Stimulated activated CD8-positive, alpha-beta memory T cell treated with anti-CD3 and anti-CD28 coated beads, Interleukin-15, amount 100 ng/mL, for 1 hour (primary cell): ENCODE measurements around the gene TTC31.
"Not testable (repeated sequence)": the region's sequence is repeated elsewhere in the genome, so short reads cannot be mapped to it uniquely, and the experiment has no call there.

Source experiments
- DNase-seq: peaks from one replicate; pipeline ENCODE4 v3.0.0-alpha.2; 2020; ENCODE audit warnings: low read depth

Gene TTC31

DNA sequence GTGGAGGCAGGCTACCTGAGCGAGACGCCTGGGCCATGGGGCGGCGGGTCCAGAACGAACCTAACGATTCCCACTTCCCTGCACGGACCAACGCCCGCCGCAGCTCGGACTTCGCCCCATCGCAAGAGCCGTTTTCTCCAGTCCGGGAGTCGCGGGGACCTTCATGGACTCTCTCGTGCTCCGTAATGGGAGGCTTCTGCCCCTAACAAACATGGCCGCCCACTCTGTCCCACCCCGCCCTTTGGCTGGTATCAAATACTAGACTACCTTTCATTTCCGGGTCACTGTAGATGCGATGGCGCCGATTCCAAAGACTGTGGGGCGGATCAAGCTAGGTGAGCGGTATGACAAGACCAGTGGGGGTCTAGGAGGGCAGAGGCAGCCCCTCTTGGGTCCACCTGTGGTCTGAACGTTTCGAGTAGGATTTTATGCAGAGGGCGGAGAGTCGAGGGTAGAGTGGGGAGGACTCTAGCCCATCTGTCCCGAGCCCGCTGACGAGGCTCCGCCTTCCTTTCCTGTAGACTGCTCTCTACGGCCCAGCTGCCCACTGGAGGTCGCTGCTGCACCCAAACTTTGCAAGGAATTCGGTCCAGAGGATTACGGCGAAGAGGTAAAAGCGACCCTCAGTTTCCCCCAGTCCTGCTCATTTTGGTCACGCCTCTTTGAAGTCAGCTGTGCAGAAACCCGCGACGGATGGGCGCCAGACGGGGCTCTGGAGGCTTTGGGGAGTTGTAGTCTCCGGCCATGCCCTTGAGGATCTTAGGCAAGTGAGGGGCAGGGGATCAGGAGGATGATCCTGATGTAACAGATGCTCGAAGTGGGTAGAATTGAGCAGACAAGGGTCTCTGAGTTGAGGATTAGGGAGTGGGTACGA lies at the start of gene TTC31, which contains the start of gene CCDC142:
TSS of gene TTC31 (plus strand) at position 281 of the 874 bp plus-strand sequence. CDS start at position 296, 15 bp downstream.
TSS of gene CCDC142 (minus strand) at position 198 of the 874 bp plus-strand sequence. CDS start at position 37, 161 bp downstream.
- peak; percentile 82 for DNase-seq

DNA sequence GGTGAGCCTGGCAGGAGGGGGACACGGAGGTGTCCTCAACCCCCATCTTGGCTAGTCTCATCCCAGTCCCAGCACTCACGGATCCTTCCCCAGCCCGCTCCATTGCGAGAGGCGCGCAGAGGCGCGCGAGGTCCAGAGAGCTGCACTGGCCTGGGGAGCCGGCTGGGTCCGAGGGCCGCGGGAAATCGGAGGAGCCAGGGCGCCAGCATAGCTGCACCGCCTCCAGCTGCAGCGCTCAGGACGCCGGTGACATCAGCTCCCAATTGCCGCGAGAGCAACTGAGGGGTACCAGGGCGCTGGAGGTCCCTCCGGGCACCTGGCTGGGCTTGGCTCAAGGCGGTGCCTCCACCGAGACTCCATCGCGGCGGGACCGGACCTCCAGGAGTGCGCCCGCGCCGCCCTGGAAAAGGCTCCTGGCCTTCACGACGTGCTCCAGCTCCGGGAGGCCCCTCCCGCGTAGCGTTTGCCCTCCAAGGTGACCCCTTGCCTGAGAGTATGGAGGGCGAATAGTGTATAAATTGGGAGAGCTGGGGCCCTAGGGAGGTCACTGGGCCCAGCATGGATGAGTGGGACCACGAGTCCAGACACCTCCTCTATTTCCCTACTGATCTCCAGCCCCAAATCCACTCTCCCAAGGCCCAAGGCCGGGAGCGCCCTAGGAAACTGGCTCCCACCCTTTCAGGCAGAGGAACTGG lies 46.6 kb upstream of the TTC31 start:
- DNase-seq: no peak

DNA sequence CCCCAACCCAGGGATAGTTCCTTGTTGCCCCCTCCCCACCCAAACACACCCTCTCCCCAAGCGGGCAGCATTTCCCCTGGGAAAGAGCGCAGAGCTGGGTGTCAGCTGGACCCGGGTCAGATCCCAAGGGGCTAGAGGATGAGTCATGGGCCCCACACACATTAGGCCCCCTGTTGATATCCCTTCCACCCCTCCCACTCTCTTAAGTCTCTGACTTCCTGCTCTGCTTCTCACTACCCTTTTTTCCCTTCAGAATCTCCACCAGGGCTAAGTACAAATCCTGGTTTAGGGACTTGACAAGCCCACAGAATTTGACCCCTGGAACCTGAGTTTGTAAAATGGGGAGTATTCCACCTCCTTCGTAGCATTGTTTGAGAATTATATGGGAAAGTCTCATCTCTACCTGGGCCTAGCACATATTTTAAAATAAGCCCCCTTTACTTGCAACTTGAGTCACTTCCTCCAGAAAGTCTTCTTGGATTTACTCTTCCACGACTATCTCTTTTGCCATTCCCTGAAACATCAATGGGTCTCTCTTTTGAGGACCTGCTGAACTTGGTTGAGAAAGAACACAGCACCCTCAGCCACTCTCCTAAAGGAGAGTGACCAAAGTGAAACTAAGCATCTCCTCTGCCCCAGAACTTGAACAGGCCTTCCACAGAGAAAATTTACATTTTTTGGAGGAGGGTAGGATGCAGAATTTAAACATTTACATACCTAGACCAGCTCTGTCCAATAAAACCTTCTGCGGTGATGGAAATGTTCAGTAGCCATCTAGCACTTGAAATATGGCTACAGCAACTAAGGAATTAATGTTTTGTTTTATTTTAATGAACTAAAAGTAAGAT lies 45.8 kb upstream of the TTC31 start:
- no peak for DNase-seq

DNA sequence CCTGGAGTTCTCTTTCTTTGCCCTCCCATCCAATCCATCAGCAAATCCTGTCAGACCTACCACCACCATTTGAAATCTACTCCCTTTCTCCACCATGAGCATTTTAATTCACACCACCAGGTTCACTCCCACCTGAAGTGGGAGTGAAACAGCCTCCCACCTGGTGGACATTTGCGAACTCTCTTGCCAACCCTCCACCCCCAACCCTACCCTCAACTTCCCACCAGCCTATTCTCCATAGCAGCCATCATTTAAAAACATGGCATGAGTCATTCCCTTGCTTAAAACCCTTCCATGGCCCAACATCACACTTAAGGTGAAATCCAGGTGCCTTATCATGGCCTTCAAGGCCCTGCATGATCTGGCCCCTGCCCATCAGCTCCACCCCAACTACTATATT lies 44.6 kb upstream of the TTC31 start:
- no peak for DNase-seq

DNA sequence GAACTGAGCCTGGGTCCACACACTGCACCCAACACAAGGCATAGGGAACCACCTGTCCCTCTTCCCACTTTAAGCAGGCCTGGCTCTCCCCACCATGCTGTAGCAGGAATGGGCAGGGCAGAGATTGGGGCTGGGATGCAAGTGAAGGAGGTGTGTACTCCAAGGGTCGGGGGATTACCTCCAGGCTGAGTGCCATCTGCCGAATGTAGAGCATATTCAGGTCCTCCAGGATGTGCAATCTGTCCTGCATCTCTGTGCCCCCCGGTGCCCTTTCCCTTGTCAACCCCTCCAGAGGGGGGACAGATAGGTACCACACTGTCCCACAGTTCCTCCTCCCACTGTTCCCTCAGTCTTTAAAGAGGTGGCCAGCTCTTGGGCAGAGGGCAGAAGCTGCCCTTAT lies 43.5 kb upstream of the TTC31 start:
- DNase-seq: no peak

DNA sequence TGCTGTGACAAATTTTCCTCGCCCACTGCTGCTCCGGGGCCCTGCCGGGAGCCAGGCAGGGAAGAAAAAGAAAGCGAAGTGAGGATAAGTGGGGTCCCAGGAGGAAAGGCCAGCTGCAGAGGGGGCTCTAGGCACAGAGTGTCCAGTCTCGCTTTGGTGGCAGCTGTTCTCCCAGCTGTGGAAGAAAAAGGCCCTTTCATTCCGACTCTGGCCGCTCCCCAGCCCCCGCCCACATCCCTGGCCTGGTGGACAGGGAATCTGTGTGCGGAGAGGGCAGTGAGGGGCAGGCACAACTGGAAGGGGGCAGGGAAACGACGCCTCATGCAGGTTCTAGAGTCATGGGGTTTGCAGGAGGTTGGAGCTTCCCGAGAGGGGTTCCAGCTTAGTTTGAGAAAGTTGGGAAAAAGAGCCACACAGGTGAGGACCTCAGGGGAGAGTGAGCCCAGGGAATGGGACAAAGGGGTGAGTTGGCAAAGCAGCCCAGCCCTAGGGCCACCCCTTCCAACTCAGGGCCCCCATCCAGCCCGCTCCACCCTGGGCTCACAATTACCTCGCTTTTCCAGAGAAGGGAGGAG lies 43.0 kb upstream of the TTC31 start:
- DNase-seq: no peak

DNA sequence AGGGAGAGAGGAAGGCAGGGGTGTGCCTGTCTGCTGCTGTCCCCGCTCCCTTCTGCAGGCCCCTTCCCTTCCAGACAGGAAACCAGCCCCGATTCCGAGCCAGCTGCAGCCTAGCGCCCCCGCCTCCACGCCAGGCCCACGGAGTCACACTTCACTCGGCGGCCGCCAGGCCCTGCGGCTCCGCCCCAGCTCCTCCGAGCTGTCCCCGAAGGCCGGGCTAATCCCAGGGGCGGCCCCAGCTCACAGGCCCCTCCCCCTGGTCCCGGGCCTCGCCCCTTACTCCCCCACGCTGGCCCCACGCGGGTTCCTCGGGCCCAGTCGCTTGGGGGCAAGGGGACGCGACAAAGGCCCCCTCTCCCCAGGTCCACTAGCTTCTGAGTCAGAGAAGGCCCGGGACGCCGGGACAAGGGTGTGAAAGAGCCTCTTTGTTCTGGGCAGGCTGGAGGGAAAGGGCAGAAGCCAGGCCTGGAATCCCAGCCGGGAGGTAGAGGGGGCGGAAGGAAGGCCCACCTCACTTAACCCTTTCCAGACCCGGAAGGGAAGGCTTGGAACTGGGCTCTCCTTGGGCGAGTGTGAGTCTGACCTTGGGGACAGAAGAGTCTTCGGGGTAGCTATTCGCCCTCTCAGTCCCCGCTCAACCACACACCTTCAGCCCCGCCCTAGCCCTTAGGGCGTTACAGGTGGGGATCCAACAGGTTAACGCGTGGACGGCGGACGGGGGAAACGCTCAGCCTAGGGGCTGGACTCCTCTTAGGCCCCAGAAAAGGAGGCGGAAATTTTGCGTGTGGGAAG lies 42.3 kb upstream of the TTC31 start:
- no peak for DNase-seq

DNA sequence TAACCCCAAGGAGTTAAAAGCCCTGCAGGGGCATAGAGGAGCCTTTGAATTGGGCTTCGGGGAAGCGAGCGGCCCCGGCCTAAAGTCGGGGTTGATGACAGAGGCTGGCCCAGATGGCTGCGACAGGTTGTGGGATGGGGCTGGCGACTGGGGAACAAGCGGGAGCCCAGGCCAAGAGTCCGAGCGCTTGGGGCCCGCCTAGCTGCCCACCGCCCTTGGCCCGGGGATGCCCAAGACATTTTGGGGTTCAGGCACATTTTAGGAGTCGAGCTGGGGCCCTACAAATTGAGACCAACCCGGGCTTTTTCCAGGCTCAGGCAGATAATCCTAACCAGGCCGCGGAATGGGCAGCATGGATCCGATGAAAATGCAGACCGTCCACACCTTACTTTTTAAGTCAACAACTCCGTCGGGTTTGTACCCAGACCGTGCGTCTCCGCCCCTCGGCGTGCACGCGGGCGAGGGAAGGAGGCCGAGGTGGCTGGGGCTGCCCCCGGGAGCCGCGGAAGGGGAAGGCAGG lies 41.7 kb upstream of the TTC31 start:
- no peak for DNase-seq

DNA sequence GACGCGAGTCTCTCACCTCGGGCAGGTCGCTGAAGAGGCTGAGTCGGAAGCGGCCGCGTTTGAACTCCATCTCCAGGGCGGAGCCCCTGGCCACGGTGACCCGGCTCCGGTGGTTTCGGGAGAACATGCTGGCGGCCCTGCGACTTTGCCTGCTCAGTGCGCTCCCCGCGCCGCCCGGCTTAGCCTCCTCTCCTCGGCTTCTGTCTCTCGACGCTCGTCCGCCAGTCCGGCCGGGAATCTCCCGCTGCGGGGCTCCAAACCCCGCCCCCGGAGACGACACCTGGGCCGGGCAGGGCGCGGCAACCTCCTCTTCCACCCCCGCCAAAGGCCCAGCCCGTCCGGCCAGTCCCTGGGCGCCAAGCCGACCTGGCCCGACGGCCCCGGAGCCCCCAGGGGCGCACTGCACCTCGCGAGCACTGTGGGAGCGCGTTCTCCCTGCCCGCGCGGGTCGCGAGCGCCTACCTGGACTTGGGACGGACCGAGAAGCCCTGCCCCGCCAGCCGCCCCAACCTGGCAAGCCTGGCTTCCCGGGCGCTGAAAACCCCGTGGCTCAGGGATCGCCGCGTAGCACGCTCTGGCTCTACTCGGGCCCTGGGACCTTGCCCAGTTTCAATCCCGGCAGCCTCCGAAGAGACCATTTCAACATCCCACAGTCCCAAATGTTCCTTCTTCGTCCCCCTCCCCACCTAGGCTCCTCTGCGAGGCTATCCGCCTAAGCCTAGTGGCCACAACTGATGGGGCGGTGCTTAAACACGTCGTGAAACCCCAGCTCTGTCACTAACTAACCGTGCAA lies 41.0 kb upstream of the TTC31 start, which contains the start of gene RTKN:
TSS of gene RTKN (minus strand) at position 248 of the 793 bp plus-strand sequence. CDS start at position 127, 121 bp downstream.
- no peak for DNase-seq

DNA sequence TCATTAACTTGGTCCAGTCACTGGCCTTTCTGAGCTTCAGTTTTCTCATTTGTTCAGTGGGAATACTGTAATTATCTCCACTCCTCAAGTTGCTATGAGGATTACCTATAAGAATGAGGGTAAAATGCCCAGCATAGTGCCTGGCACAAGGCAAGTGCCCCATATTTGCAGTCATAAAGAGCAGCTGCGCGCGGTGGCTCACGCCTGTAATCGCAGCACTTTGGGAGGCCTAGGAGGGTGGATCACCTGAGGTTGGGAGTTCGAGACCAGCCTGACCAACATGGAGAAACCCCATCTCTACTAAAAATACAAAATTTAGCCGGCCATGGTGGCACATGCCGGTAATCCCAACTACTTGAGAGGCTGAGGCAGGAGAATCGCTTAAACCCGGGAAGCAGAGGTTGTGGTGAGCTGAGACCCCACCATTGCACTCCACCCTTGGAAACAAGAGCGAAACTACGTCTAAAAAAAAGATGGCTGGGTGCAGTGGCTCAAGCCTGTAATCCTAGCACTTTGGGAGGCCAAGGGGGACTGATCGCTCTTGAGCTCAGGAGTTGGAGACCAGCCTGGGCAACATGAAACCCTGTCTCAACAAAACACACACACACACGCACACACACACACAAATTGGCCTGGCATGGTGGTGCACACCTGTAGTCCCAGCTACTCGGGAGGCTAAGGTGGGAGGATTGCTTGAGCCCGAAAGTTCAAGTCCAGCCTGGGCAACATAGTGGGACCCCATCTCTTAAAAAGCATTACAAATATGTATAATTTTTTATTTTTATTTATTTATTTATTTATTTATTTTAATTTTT lies 40.2 kb upstream of the TTC31 start:
- not testable (repeated sequence) for DNase-seq

DNA sequence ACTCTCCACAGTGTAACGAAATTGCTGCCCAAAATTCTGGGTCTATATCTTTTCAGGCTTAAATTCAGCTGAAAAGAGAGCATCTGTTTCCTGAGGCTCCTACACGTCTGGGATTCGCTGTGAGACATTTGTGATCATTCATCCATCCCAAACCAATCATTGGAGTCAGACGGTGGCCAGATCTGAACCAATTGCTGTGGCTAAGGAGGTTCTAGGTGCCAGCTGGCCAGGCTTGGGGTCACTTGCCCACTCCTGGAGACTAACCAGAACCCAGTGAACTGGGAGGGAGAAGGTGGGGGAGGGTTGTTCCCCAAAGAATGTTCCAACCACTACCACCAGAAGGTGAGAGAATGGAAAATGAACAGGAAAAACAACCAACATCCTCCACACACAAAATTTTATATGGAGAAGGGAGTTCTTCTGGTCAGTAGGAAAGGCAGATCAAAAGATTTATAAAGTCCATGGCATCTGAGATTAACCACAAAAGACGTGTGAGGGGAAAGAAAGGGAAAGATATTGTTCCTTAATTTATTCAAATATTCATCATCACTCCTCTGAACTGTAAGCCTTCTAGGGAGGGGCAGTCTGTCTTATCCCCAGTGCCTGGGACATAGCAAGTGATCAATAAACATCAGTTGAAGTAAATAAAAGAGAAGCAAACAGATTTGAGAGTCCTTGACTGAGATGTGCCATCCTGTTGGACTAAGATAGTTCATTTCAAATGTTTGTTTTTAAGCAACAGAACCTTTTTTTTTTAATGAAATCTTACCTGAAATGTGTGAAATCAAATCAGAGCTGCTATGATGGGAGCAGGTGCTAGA lies 38.2 kb upstream of the TTC31 start:
- no peak for DNase-seq

DNA sequence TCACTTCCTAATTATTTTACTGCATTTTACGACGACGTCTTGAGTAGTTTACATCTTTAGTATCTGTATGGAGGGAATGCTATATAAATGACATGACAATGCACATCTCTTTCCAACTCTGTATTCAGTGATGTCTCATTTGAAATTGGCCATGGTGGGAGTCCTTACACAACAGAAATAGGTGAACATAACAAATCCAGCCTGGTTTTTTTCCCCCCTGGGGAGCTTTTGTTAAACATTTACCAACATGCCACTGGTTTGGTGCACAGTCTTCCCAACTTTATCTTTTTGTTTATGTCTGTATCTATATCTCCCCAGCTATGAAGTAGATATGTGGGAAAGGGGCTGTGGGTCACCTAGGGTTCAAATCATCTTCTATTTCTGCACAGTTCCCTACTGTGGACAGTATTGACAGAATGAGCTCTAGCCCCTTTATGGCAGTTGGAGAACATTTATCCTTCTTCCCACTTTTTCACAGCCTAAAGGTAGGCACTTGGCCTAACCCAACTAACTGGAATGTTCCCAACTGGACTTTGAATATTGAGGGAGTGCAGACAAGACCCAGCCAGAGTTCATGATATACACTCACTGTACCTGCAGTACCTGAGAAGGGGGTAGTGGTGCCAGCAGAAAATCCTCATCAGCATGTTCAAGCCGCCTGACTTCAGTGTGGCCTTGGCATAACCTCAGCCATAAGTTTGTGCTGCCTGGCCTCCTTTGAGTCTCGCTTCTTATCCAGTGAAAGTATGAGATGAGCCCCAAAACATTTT lies 35.5 kb upstream of the TTC31 start:
- DNase-seq: no peak

DNA sequence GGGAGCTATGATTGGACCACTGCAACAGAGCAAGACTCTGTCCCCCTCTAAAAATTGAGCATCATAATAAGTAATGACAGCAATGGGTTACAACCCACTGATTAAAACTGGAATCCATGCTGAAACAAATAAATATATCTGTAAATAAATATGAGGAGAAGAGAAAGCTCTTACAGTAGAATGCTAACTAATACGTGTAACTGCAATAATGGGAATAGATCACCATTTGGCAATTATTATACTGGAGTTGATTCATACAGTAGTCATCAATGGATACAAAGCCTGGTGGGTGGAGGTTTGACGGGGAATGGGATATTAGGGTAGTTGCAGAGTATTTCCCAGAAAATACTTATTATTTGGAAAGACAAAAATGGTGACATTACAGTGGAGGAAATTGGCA lies 34.1 kb upstream of the TTC31 start:
- no peak for DNase-seq

DNA sequence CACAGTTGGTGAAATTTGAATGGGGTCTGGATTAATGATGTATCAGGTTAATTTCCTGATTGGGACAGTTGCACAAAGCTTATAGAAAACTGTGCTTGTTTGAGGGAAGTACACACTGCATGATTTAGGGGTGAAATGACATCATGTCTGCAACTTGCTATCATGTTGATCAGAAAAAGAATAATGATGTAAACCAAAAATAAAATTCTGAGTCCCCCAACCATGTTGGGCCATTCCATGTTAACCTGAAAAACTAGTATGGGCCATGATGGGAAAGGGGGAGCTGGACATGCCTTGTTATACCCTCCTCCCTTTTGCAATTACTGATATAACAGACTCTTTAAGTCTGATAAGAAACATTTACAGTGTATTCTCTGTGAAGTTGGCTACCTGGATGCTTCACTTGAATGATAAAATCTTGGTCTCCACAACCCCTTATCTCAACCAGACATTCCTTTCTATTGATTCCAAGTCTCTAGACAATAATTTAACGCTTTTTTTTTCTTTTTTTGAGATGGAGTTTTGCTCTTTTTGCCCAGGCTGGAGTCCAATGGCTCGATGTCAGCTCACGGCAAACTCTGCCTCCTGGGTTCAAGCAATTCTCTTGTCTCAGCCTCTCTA lies 32.2 kb upstream of the TTC31 start:
- DNase-seq: no peak

DNA sequence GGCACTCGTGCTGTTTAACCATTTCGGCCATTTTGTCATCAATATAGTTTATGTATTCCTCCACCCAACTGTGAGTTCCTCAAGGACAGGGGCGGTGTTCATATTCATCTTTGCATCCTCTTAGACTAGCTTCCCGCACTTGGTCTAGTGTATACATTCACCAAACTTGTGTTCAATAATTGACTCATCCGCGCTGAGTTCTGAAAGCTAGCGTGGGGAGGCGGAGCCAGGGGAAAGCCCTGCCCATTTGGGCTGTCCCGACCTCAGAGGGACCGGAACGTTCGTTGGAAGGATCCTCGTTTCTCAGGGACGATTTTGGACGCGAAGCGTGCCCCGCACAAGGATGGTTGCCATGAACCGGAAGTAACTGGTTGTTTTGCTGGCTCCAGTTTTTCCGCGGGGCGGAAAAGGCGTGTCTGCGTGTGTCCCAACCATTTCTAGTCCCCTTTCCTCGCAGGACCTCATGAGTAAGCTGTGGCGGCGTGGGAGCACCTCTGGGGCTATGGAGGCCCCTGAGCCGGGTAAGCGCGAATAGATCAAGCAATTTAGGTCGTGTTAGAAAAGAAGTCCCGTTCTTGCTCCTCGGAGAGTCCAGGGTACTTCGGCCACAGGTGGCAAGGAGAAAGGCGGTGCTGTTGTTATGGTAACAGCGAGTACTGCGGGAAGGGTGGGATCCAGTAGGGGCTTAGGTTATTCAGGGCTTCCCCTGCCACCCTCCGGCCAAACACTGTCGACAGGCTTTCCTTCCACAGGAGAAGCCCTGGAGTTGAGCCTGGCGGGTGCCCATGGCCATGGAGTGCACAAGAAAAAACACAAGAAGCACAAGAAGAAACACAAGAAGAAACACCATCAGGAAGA lies 28.0 kb upstream of the TTC31 start, which contains the start of gene INO80B:
TSS of gene INO80B (plus strand) at position 434 of the 858 bp plus-strand sequence. CDS start at position 464, 30 bp downstream.
- DNase-seq: peak; percentile 97

DNA sequence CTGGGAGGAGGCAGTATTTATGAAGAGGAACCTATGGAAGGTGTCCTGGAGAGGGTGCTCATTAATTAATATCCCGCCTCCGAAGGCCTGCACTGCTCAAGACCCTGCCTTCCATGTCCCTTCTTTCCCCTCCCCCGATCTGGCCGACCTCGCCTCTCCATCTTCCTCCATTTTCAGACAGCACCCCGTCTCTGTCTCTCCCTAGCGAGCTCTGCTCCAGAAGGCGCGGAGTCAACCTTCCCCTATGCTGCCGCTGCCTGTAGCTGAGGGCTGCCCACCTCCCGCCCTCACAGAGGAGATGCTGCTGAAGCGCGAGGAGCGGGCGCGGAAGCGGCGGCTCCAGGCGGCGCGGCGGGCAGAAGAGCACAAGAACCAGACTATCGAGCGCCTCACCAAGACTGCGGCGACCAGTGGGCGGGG lies 25.7 kb upstream of the TTC31 start:
- DNase-seq: no peak
